Kidney epithelial cell (primary cell): ENCODE measurements around the gene BICRAL. TPM values are rescaled to one million over a fixed set of nuclear protein-coding genes. Genes with fewer than 3 reads are reported as not detected.
"Not testable (repeated sequence)": the region's sequence is repeated elsewhere in the genome, so short reads cannot be mapped to it uniquely, and the experiment has no call there.

Experiments
- DNase-seq: peaks from one replicate; pipeline ENCODE4 v3.0.0-alpha.2; 2010; ENCODE audit warnings: low read depth
- H3K27me3 ChIP-seq: 2 replicates; pipeline ENCODE4 v1.6.0; 2011; ENCODE audit warnings: low read length; ENCODE audit not compliant: control insufficient read depth, insufficient read depth
- H3K36me3 ChIP-seq: 2 replicates; pipeline ENCODE4 v1.5.1; 2011; ENCODE audit warnings: low read length; ENCODE audit not compliant: control insufficient read depth, insufficient read depth
- H3K4me3 ChIP-seq: 2 replicates; pipeline ENCODE4 v1.5.1; 2011; ENCODE audit warnings: low read depth, mild to moderate bottlenecking, control low read depth, low read length
- CTCF ChIP-seq: IDR thresholded peaks from 2 replicates; pipeline ENCODE4 v1.5.1; 2011; ENCODE audit warnings: mild to moderate bottlenecking, moderate library complexity, low read length, control low read depth, inconsistent platforms; ENCODE audit not compliant: insufficient read depth, poor library complexity, severe bottlenecking
- total RNA-seq: library from RNA; depleted of rRNA; stranded (reverse); fragments of >200 nt; gene quantifications from 2 replicates; pipeline ENCODE4 v1.2.3, GENCODE V29; 2015

The BICRAL gene
- total RNA-seq: 5.2 and 7.1 TPM in 2 replicates

GRCh38 chr6:42781796-42782688, at the start of gene BICRAL:
Gene BICRAL, plus strand, starts transcription at chr6:42782052. Its CDS starts 39,971 bp downstream, at chr6:42822023.
- H3K36me3 ChIP-seq: no peaks in the 10 kb centered on the region
- no peak for TF ChIP-seq CTCF
- DNase-seq: no peak
- H3K4me3 ChIP-seq: peak within 1 kb of the TSS; percentile 93
- no peaks in the 10 kb centered on the region for H3K27me3 ChIP-seq

DNA sequence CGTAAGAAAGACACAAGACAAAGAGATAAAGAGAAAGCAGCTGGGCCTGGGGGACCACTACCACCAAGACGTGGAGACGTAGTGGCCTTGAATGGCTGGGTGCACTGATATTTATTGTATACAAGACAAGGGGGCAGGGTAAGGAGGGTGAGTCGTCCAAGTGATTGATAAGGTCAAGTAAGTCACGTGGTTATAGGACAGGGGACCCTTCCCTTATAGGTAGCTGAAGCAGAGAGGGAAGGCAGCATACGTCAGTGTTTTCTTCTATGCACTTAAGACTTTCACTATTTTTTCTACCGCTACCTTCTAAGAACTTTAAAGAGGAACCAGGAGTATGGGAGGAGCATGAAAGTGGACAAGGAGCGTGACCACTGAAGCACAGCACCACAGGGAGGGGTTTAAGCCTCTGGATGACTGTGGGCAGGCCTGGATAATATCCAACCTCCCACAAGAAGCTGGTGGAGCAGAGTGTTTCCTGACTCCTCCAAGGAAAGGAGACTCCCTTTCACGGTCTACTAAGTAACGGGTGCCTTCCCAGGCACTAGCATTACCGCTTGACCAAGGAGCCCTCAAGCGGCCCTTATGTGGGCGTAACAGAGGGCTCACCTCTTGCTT, 47.9 kb upstream of the BICRAL start:
- peak; percentile 65 for DNase-seq
- H3K36me3 ChIP-seq, H3K4me3 ChIP-seq, H3K27me3 ChIP-seq: not testable (repeated sequence)

- peak; percentile 47 for DNase-seq
- Histone ChIP-seq H3K27me3 (no peaks in the 10 kb centered on the region), H3K4me3 (no peak overlapping the region), H3K36me3 (no peaks in the 10 kb centered on the region)
- TF ChIP-seq CTCF: no peak
Measured at GRCh38 chr6:42735976-42736375, 45.9 kb upstream of the BICRAL start.

- no peaks in the 10 kb centered on the region for H3K36me3 ChIP-seq
- TF ChIP-seq CTCF: no peak
- DNase-seq: no peak
Measured at GRCh38 chr6:42740725-42741124, 41.1 kb upstream of the BICRAL start.

DNA sequence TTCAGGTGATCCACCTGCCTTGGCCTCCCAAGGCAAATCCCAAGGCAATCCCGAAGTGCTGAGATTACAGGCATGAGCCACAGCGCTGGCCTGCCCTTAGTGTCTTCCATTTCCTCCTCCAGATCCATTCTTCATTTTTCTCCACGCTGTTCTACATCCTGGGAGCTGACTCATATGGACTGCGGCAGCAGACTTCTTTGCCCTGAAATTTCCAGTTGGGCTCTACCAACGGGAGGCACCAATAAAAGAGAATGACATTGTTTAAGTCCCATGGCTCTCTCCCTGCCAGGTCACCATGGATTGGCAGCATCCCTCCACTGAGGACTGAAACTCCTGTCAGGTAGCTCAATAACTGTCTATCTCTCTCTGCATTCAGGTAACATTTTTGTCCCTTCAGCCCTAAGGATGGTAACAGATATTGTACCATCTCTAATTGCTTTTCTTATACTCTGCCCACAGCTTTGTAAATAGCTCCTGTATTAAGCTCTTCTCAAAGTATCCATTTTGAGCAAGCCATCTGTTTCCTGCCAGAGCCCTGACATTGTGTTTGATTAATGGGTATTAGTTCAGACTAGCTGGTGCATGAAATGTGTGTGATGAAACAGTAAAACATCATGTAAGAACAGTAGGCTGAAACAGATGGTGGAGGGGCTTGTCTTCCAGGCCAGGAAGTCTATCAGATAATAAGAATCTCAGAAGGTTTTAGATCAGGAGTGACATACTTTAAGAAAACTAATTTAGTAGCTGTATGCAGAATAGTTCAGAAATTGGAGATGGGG, 39.5 kb upstream of the BICRAL start:
- Histone ChIP-seq H3K36me3 (no peaks in the 10 kb centered on the region), H3K4me3 (no peak overlapping the region), H3K27me3 (no peaks in the 10 kb centered on the region)
- no peak for TF ChIP-seq CTCF
- DNase-seq: peak; percentile 35

More at GRCh38 chr6:42740725-42741124, 41.1 kb upstream of the BICRAL start:
- H3K27me3 ChIP-seq: no peaks in the 10 kb centered on the region
- H3K4me3 ChIP-seq: no peak overlapping the region

GRCh38 chr6:42744351-42744893, 37.4 kb upstream of the BICRAL start:
- Histone ChIP-seq H3K27me3 (no peaks in the 10 kb centered on the region), H3K36me3 (no peaks in the 10 kb centered on the region), H3K4me3 (peak overlapping the region; percentile 81)
- no peak for DNase-seq
- peak; percentile 29 for TF ChIP-seq CTCF
